K562 (cell line): ENCODE data around the gene ZNF575. TPM values are rescaled to one million over a fixed set of nuclear protein-coding genes. Genes with fewer than 3 reads are reported as not detected.

Experiments
- ARID2 ChIP-seq: fragments of 450-650 bp; IDR thresholded peaks from 2 replicates; pipeline ENCODE4 v1.6.1; 2017; ENCODE audit warnings: antibody characterized with exemption, mild to moderate bottlenecking
- BRD4 ChIP-seq: fragments of 200-600 bp; sonication (generic); IDR thresholded peaks from 2 replicates; pipeline ENCODE4 v1.6.1; 2017; ENCODE audit warnings: inconsistent platforms
- CBFA2T3 ChIP-seq: fragments of 450-650 bp; IDR thresholded peaks from 2 replicates; pipeline ENCODE4 v1.6.1; 2017
- FOXJ2 ChIP-seq: fragments of 200-800 bp; sonication (Bioruptor generic); IDR thresholded peaks from 2 replicates; pipeline ENCODE4 v1.6.1; 2016; ENCODE audit warnings: missing genetic modification characterization, missing compliant biosample characterization
- FOXP1 ChIP-seq: sonication (generic); formaldehyde crosslinking; IDR thresholded peaks from 2 replicates; pipeline ENCODE4 v1.8.0; 2022; ENCODE audit warnings: mild to moderate bottlenecking, missing genetic modification reagents
- HDAC2 ChIP-seq: fragments of 450-650 bp; IDR thresholded peaks from 2 replicates; pipeline ENCODE4 v1.6.1; 2016; ENCODE audit warnings: mild to moderate bottlenecking
- ILF3 ChIP-seq: fragments of 450-650 bp; IDR thresholded peaks from 2 replicates; pipeline ENCODE4 v1.6.1; 2018; ENCODE audit warnings: antibody characterized with exemption, mild to moderate bottlenecking, moderate library complexity, borderline replicate concordance
- JUN ChIP-seq, 2 experiments: sonication (generic) in 1 of 2; formaldehyde crosslinking in 1 of 2; IDR thresholded peaks; 2 replicates each; pipeline versions ENCODE4 v1.6.1 to v1.8.0; 2012 to 2022; ENCODE audit warnings: borderline replicate concordance in 2 of 2, mild to moderate bottlenecking in 2 of 2, improper control_type of control experiment in 1 of 2, low read depth in 1 of 2, low read length in 1 of 2, missing genetic modification reagents in 1 of 2
- KAT2B ChIP-seq: IDR thresholded peaks from one replicate; pipeline ENCODE4 v1.6.1; 2012; ENCODE audit warnings: low read depth, mild to moderate bottlenecking, control low read depth, inconsistent platforms, low read length, moderate library complexity
- MYBL2 ChIP-seq, 2 experiments: fragments of 450-650 bp in 1 of 2; sonication (generic) in 1 of 2; formaldehyde crosslinking in 1 of 2; IDR thresholded peaks; 2 replicates each; pipeline versions ENCODE4 v1.6.1 to v1.8.1; 2017 to 2022; ENCODE audit warnings: borderline replicate concordance in 1 of 2, inconsistent platforms in 1 of 2, low read depth in 1 of 2, mild to moderate bottlenecking in 1 of 2, missing genetic modification reagents in 1 of 2, moderate library complexity in 1 of 2
- NR4A1 ChIP-seq, 2 experiments: fragments of 250-450 bp in 1 of 2; fragments of 450-650 bp in 1 of 2; sonication (Bioruptor Pico) in 1 of 2; IDR thresholded peaks; 2 replicates each; pipeline versions ENCODE4 v1.4.0 to v1.6.1; 2016 to 2020; ENCODE audit warnings: mild to moderate bottlenecking in 2 of 2, missing compliant biosample characterization in 1 of 2, missing genetic modification characterization in 1 of 2, moderate library complexity in 1 of 2
- PHF20 ChIP-seq: fragments of 450-650 bp; IDR thresholded peaks from 2 replicates; pipeline ENCODE4 v1.6.1; 2018; ENCODE audit not compliant: partially characterized antibody
- RBM17 ChIP-seq: fragments of 200-400 bp; formaldehyde crosslinking; IDR thresholded peaks from 2 replicates; pipeline ENCODE4 v1.6.1; 2017; ENCODE audit warnings: low read depth, mild to moderate bottlenecking, low read length, borderline replicate concordance
- RCOR1 ChIP-seq, 2 experiments: IDR thresholded peaks; 2 replicates each; pipeline ENCODE4 v1.6.1; 2012; ENCODE audit warnings: low read depth in 2 of 2, low read length in 2 of 2, borderline replicate concordance in 1 of 2, improper control_type of control experiment in 1 of 2
- ZNF121 ChIP-seq: sonication (generic); formaldehyde crosslinking; conservative IDR thresholded peaks from 2 replicates; pipeline ENCODE4 v1.8.0; 2022; ENCODE audit warnings: missing genetic modification reagents
- ZNF354B ChIP-seq: fragments of 250-450 bp; sonication (Bioruptor Pico); IDR thresholded peaks from 2 replicates; pipeline ENCODE4 v1.4.0; 2020
- ZNF518B ChIP-seq: fragments of 250-450 bp; sonication (Bioruptor Pico); IDR thresholded peaks from 2 replicates; pipeline ENCODE4 v1.5.0; 2021; ENCODE audit warnings: mild to moderate bottlenecking, moderate library complexity
- ZNF551 ChIP-seq: fragments of 250-450 bp; sonication (Bioruptor Pico); IDR thresholded peaks from 2 replicates; pipeline ENCODE4 v1.5.0; 2021; ENCODE audit warnings: mild to moderate bottlenecking, moderate library complexity
- ZNF764 ChIP-seq: fragments of 250-450 bp; sonication (Bioruptor Pico); IDR thresholded peaks from 2 replicates; pipeline ENCODE4 v1.4.0; 2020; ENCODE audit warnings: low read depth, mild to moderate bottlenecking, moderate library complexity
- ZNF780A ChIP-seq: fragments of 250-450 bp; sonication (Bioruptor Pico); IDR thresholded peaks from 2 replicates; pipeline ENCODE4 v1.5.0; 2021; ENCODE audit warnings: mild to moderate bottlenecking
- polyA plus RNA-seq, 8 experiments: library from polyadenylated mRNA; depleted of rRNA in 4 of 8; stranded (reverse) in 5 of 8; unstranded in 3 of 8; fragments of >200 nt; fragmentation: Nextera tagmentation in 2 of 8; fragmentation: Illumina TruSeq in 1 of 8; extraction: Ambion mirVana in 2 of 8; extraction: Trizol in 1 of 8; gene quantifications; 2 replicates each; pipeline versions ENCODE4 v1.2.1 to v1.2.3, GENCODE V29; 2011 to 2014; ENCODE audit warnings: inconsistent platforms in 1 of 8, missing spikeins in 1 of 8
- total RNA-seq, 7 experiments: library from RNA; depleted of rRNA in 6 of 7; stranded (reverse); fragments of >200 nt in 6 of 7; fragmentation: Illumina TruSeq in 2 of 7; extraction: Trizol in 2 of 7; gene quantifications; 2 replicates each; pipeline versions ENCODE4 v1.2.1 to v1.2.3, GENCODE V29; 2011 to 2021; ENCODE audit warnings: low replicate concordance in 1 of 7
- TF ChIP-seq, protein P1 (sequence below): sonication (generic); formaldehyde crosslinking; IDR thresholded peaks from 2 replicates; pipeline ENCODE4 v1.8.0; 2022; ENCODE audit warnings: missing genetic modification reagents, mild to moderate bottlenecking, moderate library complexity, borderline replicate concordance
- TF ChIP-seq, protein P2 (sequence below): fragments of 250-450 bp; sonication (Bioruptor Pico); IDR thresholded peaks from 2 replicates; pipeline ENCODE4 v1.8.0; 2022; ENCODE audit warnings: inconsistent platforms

The ZNF575 gene
- total and polyA plus RNA-seq, 9 of the 15 experiments (the other 6 are each of a cell fraction or from before 2014, with no cell fraction given), result 0.20 to 0.98 (median 0.32) TPM; not detected in 6

- TF ChIP-seq, protein P1, sequence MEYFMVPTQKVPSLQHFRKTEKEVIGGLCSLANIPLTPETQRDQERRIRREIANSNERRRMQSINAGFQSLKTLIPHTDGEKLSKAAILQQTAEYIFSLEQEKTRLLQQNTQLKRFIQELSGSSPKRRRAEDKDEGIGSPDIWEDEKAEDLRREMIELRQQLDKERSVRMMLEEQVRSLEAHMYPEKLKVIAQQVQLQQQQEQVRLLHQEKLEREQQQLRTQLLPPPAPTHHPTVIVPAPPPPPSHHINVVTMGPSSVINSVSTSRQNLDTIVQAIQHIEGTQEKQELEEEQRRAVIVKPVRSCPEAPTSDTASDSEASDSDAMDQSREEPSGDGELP, result no peak
- TF ChIP-seq CBFA2T3 (peak; percentile 62), JUN (IDR thresholded peaks at IDR 0.05; ENCODE audit: borderline replicate concordance, low read depth, low read length) (no peak), JUN (CRISPR knock-in tag; IDR thresholded peaks at IDR 0.05; ENCODE audit: borderline replicate concordance) (no peak), ARID2 (no peak), ZNF764 (CRISPR knock-in tag) (no peak), ZNF121 (no peak), FOXP1 (CRISPR knock-in tag) (no peak), PHF20 (peak; percentile 39), ZNF354B (CRISPR knock-in tag) (no peak), NR4A1 (CRISPR knock-in tag; IDR thresholded peaks at IDR 0.05) (no peak), NR4A1 (tag; IDR thresholded peaks at IDR 0.05) (no peak), BRD4 (no peak), HDAC2 (0 out of 2 replicates have a peak, but pooled peaks have one; percentile 23), MYBL2 (IDR thresholded peaks at IDR 0.05; ENCODE audit: low read depth) (no peak), MYBL2 (CRISPR knock-in tag; IDR thresholded peaks at IDR 0.05; ENCODE audit: borderline replicate concordance) (no peak), ZNF518B (CRISPR knock-in tag) (no peak), ZNF551 (CRISPR knock-in tag) (no peak), RBM17 (no peak), RCOR1 (IDR thresholded peaks at IDR 0.05; ENCODE audit: borderline replicate concordance in 1 of 2, low read depth in 2 of 2, low read length in 2 of 2) (0 out of 4 replicates have a peak, but pooled peaks of 1 of the 2 experiments have one; percentile 28), ZNF780A (no peak), FOXJ2 (tag) (no peak), KAT2B (no peak), ILF3 (no peak)
- TF ChIP-seq, protein P2, sequence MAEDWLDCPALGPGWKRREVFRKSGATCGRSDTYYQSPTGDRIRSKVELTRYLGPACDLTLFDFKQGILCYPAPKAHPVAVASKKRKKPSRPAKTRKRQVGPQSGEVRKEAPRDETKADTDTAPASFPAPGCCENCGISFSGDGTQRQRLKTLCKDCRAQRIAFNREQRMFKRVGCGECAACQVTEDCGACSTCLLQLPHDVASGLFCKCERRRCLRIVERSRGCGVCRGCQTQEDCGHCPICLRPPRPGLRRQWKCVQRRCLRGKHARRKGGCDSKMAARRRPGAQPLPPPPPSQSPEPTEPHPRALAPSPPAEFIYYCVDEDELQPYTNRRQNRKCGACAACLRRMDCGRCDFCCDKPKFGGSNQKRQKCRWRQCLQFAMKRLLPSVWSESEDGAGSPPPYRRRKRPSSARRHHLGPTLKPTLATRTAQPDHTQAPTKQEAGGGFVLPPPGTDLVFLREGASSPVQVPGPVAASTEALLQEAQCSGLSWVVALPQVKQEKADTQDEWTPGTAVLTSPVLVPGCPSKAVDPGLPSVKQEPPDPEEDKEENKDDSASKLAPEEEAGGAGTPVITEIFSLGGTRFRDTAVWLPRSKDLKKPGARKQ (CRISPR knock-in tag), result no peak
Observed at GRCh38 chr19:43561139-43561970, 28.4 kb downstream of the ZNF575 start (continued).
